Trophoblast cell (in vitro differentiated cells and primary cell): ENCODE results near the gene PPIA.
A peak's percentile ranks its signal among the peaks of the same experiment; 100 is the strongest.

Source experiments
- DNase-seq, 2 donors: peaks; one replicate each; pipeline ENCODE4 v3.0.0-alpha.2; 2016
- H2AFZ ChIP-seq: 2 replicates; pipeline ENCODE4 v1.6.1; 2013; ENCODE audit warnings: low read length, moderate library complexity, mild to moderate bottlenecking; ENCODE audit not compliant: insufficient read depth, poor library complexity
- H2AK5ac ChIP-seq: 2 replicates; pipeline ENCODE4 v1.6.1; 2013; ENCODE audit warnings: mild to moderate bottlenecking, low read length
- H2BK120ac ChIP-seq: 2 replicates; pipeline ENCODE4 v1.6.1; 2013; ENCODE audit warnings: low read length, mild to moderate bottlenecking, moderate library complexity; ENCODE audit not compliant: insufficient read depth, poor library complexity
- H2BK12ac ChIP-seq: 2 replicates; pipeline ENCODE4 v1.6.1; 2013; ENCODE audit warnings: mild to moderate bottlenecking, low read length, moderate library complexity
- H2BK5ac ChIP-seq: 2 replicates; pipeline ENCODE4 v1.6.1; 2013; ENCODE audit warnings: low read length, low read depth, moderate library complexity, mild to moderate bottlenecking; ENCODE audit not compliant: poor library complexity
- H3K14ac ChIP-seq: 2 replicates; pipeline ENCODE4 v1.6.1; 2013; ENCODE audit warnings: mild to moderate bottlenecking, low read length
- H3K18ac ChIP-seq: 2 replicates; pipeline ENCODE4 v1.6.1; 2013; ENCODE audit warnings: mild to moderate bottlenecking, low read length
- H3K23ac ChIP-seq: 2 replicates; pipeline ENCODE4 v1.6.1; 2013; ENCODE audit warnings: low read length
- H3K27ac ChIP-seq: 2 replicates; pipeline ENCODE4 v1.5.1; 2013; ENCODE audit warnings: low read depth, mild to moderate bottlenecking, inconsistent platforms, low read length, moderate library complexity
- H3K27me3 ChIP-seq: 2 replicates; pipeline ENCODE4 v1.6.1; 2013; ENCODE audit warnings: inconsistent platforms, mild to moderate bottlenecking, low read length, moderate library complexity; ENCODE audit not compliant: insufficient read depth
- H3K36me3 ChIP-seq, 2 experiments: 1 replicate in 1 of 2; 2 replicates in 1 of 2; pipeline ENCODE4 v1.6.1; 2013; ENCODE audit warnings: low read length in 2 of 2, mild to moderate bottlenecking in 2 of 2, moderate library complexity in 1 of 2; ENCODE audit not compliant: insufficient read depth in 2 of 2, control insufficient read depth in 1 of 2
- H3K4ac ChIP-seq: 2 replicates; pipeline ENCODE4 v1.6.1; 2013; ENCODE audit warnings: low read depth, mild to moderate bottlenecking, low read length, moderate library complexity
- H3K4me1 ChIP-seq, 2 experiments: 1 replicate in 1 of 2; 2 replicates in 1 of 2; pipeline ENCODE4 v1.6.1; 2013; ENCODE audit warnings: low read length in 2 of 2, mild to moderate bottlenecking in 2 of 2, moderate library complexity in 1 of 2; ENCODE audit not compliant: insufficient read depth in 2 of 2, control insufficient read depth in 1 of 2
- H3K4me2 ChIP-seq: 2 replicates; pipeline ENCODE4 v1.6.1; 2013; ENCODE audit warnings: inconsistent platforms, mild to moderate bottlenecking, low read length, moderate library complexity
- H3K4me3 ChIP-seq: 2 replicates; pipeline ENCODE4 v1.5.1; 2013; ENCODE audit warnings: mild to moderate bottlenecking, low read depth, low read length, inconsistent platforms
- H3K79me1 ChIP-seq: one replicate; pipeline ENCODE4 v1.6.1; 2013; ENCODE audit warnings: low read length
- H3K79me2 ChIP-seq: 2 replicates; pipeline ENCODE4 v1.6.1; 2013; ENCODE audit warnings: low read length, mild to moderate bottlenecking; ENCODE audit not compliant: control insufficient read depth, insufficient read depth, poor library complexity
- H3K9ac ChIP-seq: 2 replicates; pipeline ENCODE4 v1.6.1; 2013; ENCODE audit warnings: mild to moderate bottlenecking, low read length
- H3K9me3 ChIP-seq: 2 replicates; pipeline ENCODE4 v1.6.1; 2013; ENCODE audit warnings: low read depth, mild to moderate bottlenecking, control low read depth, inconsistent platforms, low read length; ENCODE audit not compliant: insufficient read depth
- H4K12ac ChIP-seq: 2 replicates; pipeline ENCODE4 v1.6.1; 2013; ENCODE audit warnings: low read depth, mild to moderate bottlenecking, low read length, moderate library complexity
- H4K8ac ChIP-seq: 2 replicates; pipeline ENCODE4 v1.6.1; 2013; ENCODE audit warnings: low read depth, mild to moderate bottlenecking, low read length, moderate library complexity
- H4K91ac ChIP-seq: one replicate; pipeline ENCODE4 v1.6.1; 2013; ENCODE audit warnings: low read depth, mild to moderate bottlenecking, low read length, moderate library complexity
- whole genome bisulfite sequencing: extraction: QIAGEN DNeasy Blood & Tissue Kit; methylation state at CpG from one replicate; pipeline ENCODE4 v1.1.7; 2013; ENCODE audit warnings: missing lambda C conversion rate; ENCODE audit not compliant: insufficient read length, insufficient coverage; ENCODE audit errors: extremely low coverage; 5-methylcytosine and 5-hydroxymethylcytosine counted together

The PPIA gene

DNA sequence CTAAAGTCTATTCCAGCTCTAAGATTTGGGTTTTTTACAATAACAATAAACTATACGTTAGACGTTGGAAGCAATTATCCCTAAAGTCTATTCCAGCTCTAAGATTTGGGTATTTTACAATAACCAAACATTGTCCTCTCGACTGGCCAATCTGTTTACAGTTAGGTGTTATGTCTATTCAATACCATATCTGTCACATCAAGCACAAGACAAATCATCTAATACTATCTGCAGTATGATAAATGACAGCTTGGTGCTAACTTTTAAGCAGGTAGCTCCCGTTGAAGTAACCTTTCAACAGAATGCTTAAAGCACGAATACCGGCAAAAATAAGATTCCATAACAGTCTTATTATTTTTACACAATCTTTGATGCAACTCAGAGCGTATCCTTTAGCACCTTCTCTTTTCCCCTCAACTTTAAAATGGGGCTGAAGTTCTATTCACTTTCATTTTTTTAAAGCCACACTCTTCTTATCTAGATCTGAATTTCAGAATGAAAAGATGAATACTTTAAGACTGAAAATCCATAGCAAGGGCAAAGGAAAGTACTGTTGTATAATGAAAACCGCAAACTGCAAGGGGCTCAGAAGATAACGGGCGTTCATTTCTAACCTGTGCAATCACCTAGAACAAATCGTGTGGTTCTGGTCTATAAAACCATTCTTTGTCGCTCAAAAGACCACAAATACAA is 50.5 kb downstream of the PPIA start:
- H2BK120ac ChIP-seq = no peak overlapping the region
- no peak overlapping the region for H2BK12ac ChIP-seq
- no CpG with 5 or more reads among the region's 12 CpGs for WGBS
- H3K36me3 ChIP-seq = no peaks in the 10 kb centered on the region
- no peak overlapping the region for H2AK5ac ChIP-seq
- no peak overlapping the region for H3K14ac ChIP-seq
- H4K91ac ChIP-seq = no peak overlapping the region
- no peak overlapping the region for H3K18ac ChIP-seq
- peaks cover 6% of the 10 kb centered on the region for H3K79me1 ChIP-seq
- H3K9me3 ChIP-seq = no peaks in the 10 kb centered on the region
- no peak overlapping the region for H2AFZ ChIP-seq
- no peak overlapping the region for H4K12ac ChIP-seq
- no peaks in the 10 kb centered on the region for H3K27me3 ChIP-seq
- H3K79me2 ChIP-seq = peaks cover 10% of the 10 kb centered on the region
- H3K4me1 ChIP-seq = peaks cover 3% of the 10 kb centered on the region in 2 experiments
- H3K4me2 ChIP-seq = peak overlapping the region; percentile 76
- H4K8ac ChIP-seq = no peak overlapping the region
- H3K9ac ChIP-seq = peak overlapping the region; percentile 83
- H3K4me3 ChIP-seq = peak overlapping the region; percentile 85
- peak in 1 of 2 donors; percentile 21 for DNase-seq
- peak overlapping the region; percentile 91 for H2BK5ac ChIP-seq
- no peak overlapping the region for H3K23ac ChIP-seq
- H3K4ac ChIP-seq = peak overlapping the region; percentile 33
- peak overlapping the region; percentile 87 for H3K27ac ChIP-seq

GRCh38 chr7:44847509-44847919 is 51.0 kb downstream of the PPIA start:
- no peaks in the 10 kb centered on the region for H3K9me3 ChIP-seq
- H3K4me3 ChIP-seq = peak overlapping the region; percentile 85
- peak overlapping the region; percentile 47 for H3K4ac ChIP-seq
- peak overlapping the region; percentile 58 for H2AFZ ChIP-seq
- peaks cover 10% of the 10 kb centered on the region for H3K79me2 ChIP-seq
- peak overlapping the region; percentile 47 for H2BK120ac ChIP-seq
- peak overlapping the region; percentile 91 for H2BK5ac ChIP-seq
- H2BK12ac ChIP-seq = no peak overlapping the region
- H3K4me2 ChIP-seq = peak overlapping the region; percentile 76
- H3K27ac ChIP-seq = peak overlapping the region; percentile 87
- peak overlapping the region; percentile 78 for H3K18ac ChIP-seq
- peak overlapping the region; percentile 64 for H4K12ac ChIP-seq
- H3K4me1 ChIP-seq = peaks cover 3% of the 10 kb centered on the region in 2 experiments
- peak; percentile 88 to 91 for DNase-seq
- H3K23ac ChIP-seq = no peak overlapping the region
- no peaks in the 10 kb centered on the region for H3K27me3 ChIP-seq
- peak overlapping the region; percentile 72 for H4K91ac ChIP-seq
- peak overlapping the region; percentile 78 for H4K8ac ChIP-seq
- H3K36me3 ChIP-seq = no peaks in the 10 kb centered on the region
- peak overlapping the region; percentile 69 for H3K14ac ChIP-seq
- no CpG with 5 or more reads among the region's 36 CpGs for WGBS
- no peak overlapping the region for H2AK5ac ChIP-seq
- peaks cover 6% of the 10 kb centered on the region for H3K79me1 ChIP-seq
- peak overlapping the region; percentile 83 for H3K9ac ChIP-seq

DNA sequence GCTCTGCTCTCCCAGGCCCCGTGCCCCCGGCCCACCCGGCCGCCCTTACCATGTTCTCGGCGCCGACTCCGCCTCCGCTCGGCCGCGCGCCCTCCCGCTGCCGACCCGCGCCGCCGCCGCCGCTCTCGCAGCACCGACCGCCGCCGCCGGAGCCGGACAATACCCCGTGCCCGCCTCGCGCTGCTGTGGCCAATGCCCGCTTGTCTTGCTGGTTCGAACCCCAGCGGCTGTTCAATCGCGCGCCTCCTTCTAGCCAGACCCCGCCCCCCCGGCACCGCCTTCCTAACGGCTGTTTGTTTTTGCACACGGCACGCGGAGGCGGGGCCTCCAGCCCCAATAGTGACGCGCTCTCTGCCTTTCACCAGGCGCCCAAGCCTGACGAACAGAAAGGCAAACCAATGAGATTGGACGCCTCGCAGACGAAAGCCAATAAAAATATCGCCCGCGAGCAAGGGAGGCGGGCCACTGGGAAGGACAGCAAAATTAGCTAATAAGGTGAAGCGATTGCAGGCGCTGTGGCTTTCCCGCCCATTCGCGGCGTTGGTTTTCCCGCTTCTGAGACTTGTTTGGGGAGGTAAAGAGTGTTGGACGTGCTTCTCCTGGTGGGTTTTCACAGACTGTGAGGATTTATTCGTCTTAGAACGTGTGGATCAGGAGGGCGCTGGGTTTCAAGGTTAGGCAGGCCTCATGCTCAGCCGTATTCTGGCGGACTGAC is 51.6 kb downstream of the PPIA start, which contains the start of gene H2AZ2:
H2AZ2 (minus strand) TSS at position 168 of the 715 bp plus-strand sequence; CDS start at position 52, 116 bp downstream.
- Histone ChIP-seq H4K8ac (peak within 1 kb of the TSS; percentile 92), H3K36me3 (no peaks in the 10 kb centered on the region), H2BK5ac (peak within 1 kb of the TSS; percentile 91), H3K4me3 (peak within 1 kb of the TSS; percentile 85), H3K4me1 (peaks cover 3% of the 10 kb centered on the region in 2 experiments), H3K14ac (peak within 1 kb of the TSS; percentile 79), H3K79me1 (peaks cover 6% of the 10 kb centered on the region), H3K4me2 (peak within 1 kb of the TSS; percentile 76), H2AK5ac (no peak within 1 kb of the TSS), H2BK12ac (no peak within 1 kb of the TSS), H3K27ac (peak within 1 kb of the TSS; percentile 89), H4K12ac (peak within 1 kb of the TSS; percentile 71), H3K79me2 (peaks cover 10% of the 10 kb centered on the region), H3K27me3 (no peaks in the 10 kb centered on the region), H3K9me3 (no peaks in the 10 kb centered on the region), H4K91ac (peak within 1 kb of the TSS; percentile 89), H3K23ac (no peak within 1 kb of the TSS), H2BK120ac (peak within 1 kb of the TSS; percentile 47), H3K18ac (peak within 1 kb of the TSS; percentile 92), H3K4ac (peak within 1 kb of the TSS; percentile 47), H3K9ac (peak within 1 kb of the TSS; percentile 84), H2AFZ (peak within 1 kb of the TSS; percentile 82)
- peak; percentile 100 for DNase-seq
- no CpG with 5 or more reads among the region's 70 CpGs for WGBS

DNA sequence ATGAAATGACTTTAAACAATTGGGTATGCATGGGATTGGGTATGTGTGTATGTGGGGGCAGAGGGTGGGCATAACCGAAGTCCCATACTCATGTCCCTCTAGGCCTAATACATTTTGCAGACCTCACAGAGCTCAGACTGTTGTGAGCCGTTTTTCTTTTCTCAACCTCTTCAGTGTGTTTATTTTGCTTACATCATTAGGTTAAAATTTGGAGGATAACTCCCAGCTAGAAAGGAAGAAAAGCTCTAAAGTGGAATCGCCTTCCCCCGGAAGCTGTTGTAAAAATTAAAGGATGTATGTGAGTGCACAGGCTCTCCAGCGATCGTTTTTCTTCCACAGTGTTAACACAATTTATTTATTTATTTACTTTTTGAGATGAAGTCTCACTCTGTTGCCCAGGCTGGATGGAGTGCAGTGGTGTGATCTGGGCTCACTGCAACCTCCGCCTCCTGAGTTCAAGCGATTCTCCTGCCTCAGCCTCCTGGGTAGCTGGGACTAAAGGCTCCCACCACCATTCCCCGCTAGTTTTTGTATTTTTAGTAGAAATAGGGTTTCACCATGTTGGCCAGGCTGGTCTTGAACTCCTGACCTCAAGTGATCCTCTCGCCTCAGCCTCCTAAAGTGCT is 52.9 kb downstream of the PPIA start:
- no CpG with 5 or more reads among the region's 10 CpGs for WGBS

More for the DNA sequence above, 52.9 kb downstream of the PPIA start:
- peaks cover 3% of the 10 kb centered on the region in 2 experiments for H3K4me1 ChIP-seq
- no peak overlapping the region for H3K14ac ChIP-seq
- no peak overlapping the region for H3K23ac ChIP-seq
- H2BK5ac ChIP-seq = no peak overlapping the region
- H3K79me1 ChIP-seq = peaks cover 6% of the 10 kb centered on the region
- no peak overlapping the region for H3K4me2 ChIP-seq
- H3K9ac ChIP-seq = no peak overlapping the region
- no peak overlapping the region for H4K91ac ChIP-seq
- H3K27ac ChIP-seq = no peak overlapping the region
- no peaks in the 10 kb centered on the region for H3K9me3 ChIP-seq
- no peaks in the 10 kb centered on the region for H3K36me3 ChIP-seq
- no peak overlapping the region for H3K4ac ChIP-seq
- H4K12ac ChIP-seq = no peak overlapping the region
- no peak overlapping the region for H2BK120ac ChIP-seq
- peak in 1 of 2 donors; percentile 27 for DNase-seq
- no peak overlapping the region for H3K18ac ChIP-seq
- no peaks in the 10 kb centered on the region for H3K27me3 ChIP-seq
- no peak overlapping the region for H3K4me3 ChIP-seq
- no peak overlapping the region for H2AFZ ChIP-seq
- no peak overlapping the region for H4K8ac ChIP-seq
- H3K79me2 ChIP-seq = peaks cover 6% of the 10 kb centered on the region
- no peak overlapping the region for H2AK5ac ChIP-seq
- no peak overlapping the region for H2BK12ac ChIP-seq
